Lower lobe of right lung (tissue), 2 donors: ENCODE results near the gene HOMER2. TPM values are rescaled to one million over a fixed set of nuclear protein-coding genes. Genes with fewer than 3 reads are reported as not detected.
"Not testable (repeated sequence)": the region's sequence is repeated elsewhere in the genome, so short reads cannot be mapped to it uniquely, and the experiment has no call there.

Experiments
- ATAC-seq, 2 donors: fragments of 200-7000 bp; cut with Tn5 transposase; one replicate each; pipeline ENCODE4 v1.9.1; 2020 to 2022; ENCODE audit warnings: mild to moderate bottlenecking in 2 of 2, moderate library complexity in 2 of 2
- DNase-seq: peaks from one replicate; pipeline ENCODE4 v3.0.0-alpha.2; 2020
- H3K27ac ChIP-seq: fragments of 200-600 bp; one replicate; pipeline ENCODE4 v1.8.0; 2022
- H3K27me3 ChIP-seq: fragments of 200-600 bp; one replicate; pipeline ENCODE4 v1.8.0; 2022; ENCODE audit warnings: low read depth
- H3K36me3 ChIP-seq: fragments of 200-600 bp; one replicate; pipeline ENCODE4 v1.8.0; 2022; ENCODE audit warnings: mild to moderate bottlenecking
- H3K4me1 ChIP-seq: fragments of 200-600 bp; one replicate; pipeline ENCODE4 v1.8.0; 2022
- H3K4me3 ChIP-seq: fragments of 200-600 bp; one replicate; pipeline ENCODE4 v1.8.0; 2022; ENCODE audit warnings: mild to moderate bottlenecking
- H3K9me3 ChIP-seq: fragments of 200-600 bp; one replicate; pipeline ENCODE4 v1.8.0; 2022
- CTCF ChIP-seq: fragments of 200-600 bp; IDR thresholded peaks from one replicate; pipeline ENCODE4 v1.8.0; 2022; ENCODE audit warnings: antibody characterized with exemption, mild to moderate bottlenecking
- intact Hi-C: fragments of 100-400 bp; cut with DNase I; formaldehyde crosslinking; loops from one replicate; pipeline ENCODE4 v1.11.0; 2022
- total RNA-seq: library from RNA; stranded (reverse); fragmentation: NEBNext Ultra II Directional; extraction: Animal tissue kit (Norgen Biotek cat#: 25700); gene quantifications from one replicate; pipeline ENCODE4 v1.2.1, GENCODE V29; 2021
- donor health status: DM: no; HTN: yes; CAD: no; lungs with severe emphysema.

The HOMER2 gene
- total RNA-seq, 1 donor from 2014 or later: 16.2 TPM

- intact Hi-C loops: no loop called here
- no peak for ATAC-seq
- H3K27me3 ChIP-seq: no peaks in the 10 kb centered on the region
- TF ChIP-seq CTCF: no peak
- H3K27ac ChIP-seq: no peak overlapping the region
- no peak overlapping the region for H3K4me3 ChIP-seq
- no peaks in the 10 kb centered on the region for H3K36me3 ChIP-seq
- no peak for DNase-seq
- H3K9me3 ChIP-seq: no peaks in the 10 kb centered on the region
- H3K4me1 ChIP-seq: peaks cover 7% of the 10 kb centered on the region
Measured at GRCh38 chr15:82945326-82945725, 7.2 kb downstream of the HOMER2 start.

GRCh38 chr15:82944821-82945220 is 7.7 kb downstream of the HOMER2 start:
- Histone ChIP-seq H3K4me1 (peaks cover 7% of the 10 kb centered on the region), H3K9me3 (no peaks in the 10 kb centered on the region), H3K4me3 (no peak overlapping the region), H3K27me3 (no peaks in the 10 kb centered on the region), H3K27ac (no peak overlapping the region), H3K36me3 (no peaks in the 10 kb centered on the region)
- ATAC-seq (no peak), DNase-seq (no peak)
- no peak for TF ChIP-seq CTCF
- intact Hi-C loops: no loop called here

GRCh38 chr15:82944056-82944455 is 8.5 kb downstream of the HOMER2 start:
- ATAC-seq: no peak

GRCh38 chr15:82943176-82943575 is 9.3 kb downstream of the HOMER2 start:
- H3K4me1 ChIP-seq: peaks cover 7% of the 10 kb centered on the region
- intact Hi-C loops: no loop called here

More at GRCh38 chr15:82944056-82944455, 8.5 kb downstream of the HOMER2 start:
- intact Hi-C loops: no loop called here
- Histone ChIP-seq H3K27ac (no peak overlapping the region), H3K27me3 (no peaks in the 10 kb centered on the region), H3K4me3 (no peak overlapping the region), H3K9me3 (no peaks in the 10 kb centered on the region), H3K36me3 (no peaks in the 10 kb centered on the region), H3K4me1 (peaks cover 7% of the 10 kb centered on the region)
- TF ChIP-seq CTCF: no peak
- DNase-seq: no peak

GRCh38 chr15:82942691-82943090 is 9.8 kb downstream of the HOMER2 start:
- Histone ChIP-seq H3K27me3 (no peaks in the 10 kb centered on the region), H3K36me3 (no peaks in the 10 kb centered on the region), H3K4me3 (no peak overlapping the region), H3K9me3 (no peaks in the 10 kb centered on the region), H3K27ac (no peak overlapping the region), H3K4me1 (peaks cover 7% of the 10 kb centered on the region)
- intact Hi-C loops: no loop called here
- peak; percentile 95 to 97 for ATAC-seq
- no peak for TF ChIP-seq CTCF
- DNase-seq: peak; percentile 78

More at GRCh38 chr15:82943176-82943575, 9.3 kb downstream of the HOMER2 start:
- no peak for TF ChIP-seq CTCF
- no peaks in the 10 kb centered on the region for H3K27me3 ChIP-seq
- no peaks in the 10 kb centered on the region for H3K9me3 ChIP-seq
- H3K36me3 ChIP-seq: no peaks in the 10 kb centered on the region
- no peak overlapping the region for H3K27ac ChIP-seq
- ATAC-seq (no peak), DNase-seq (no peak)
- H3K4me3 ChIP-seq: no peak overlapping the region

GRCh38 chr15:82939678-82940077 is 12.8 kb downstream of the HOMER2 start:
- H3K36me3 ChIP-seq, intact Hi-C loops, H3K9me3 ChIP-seq, ATAC-seq, H3K4me1 ChIP-seq, H3K27ac ChIP-seq, H3K27me3 ChIP-seq, DNase-seq, H3K4me3 ChIP-seq: not testable (repeated sequence)
